ENCODE data around the gene NEAT1. TPM values are rescaled to one million over a fixed set of nuclear protein-coding genes. Genes with fewer than 3 reads are reported as not detected.
"Not testable (repeated sequence)": the region's sequence is repeated elsewhere in the genome, so short reads cannot be mapped to it uniquely, and the experiment has no call there.

The NEAT1 gene
- total RNA-seq, 4 donors from 2014 or later = 30.6 to 705 (median 357) TPM

GRCh38 chr11:65448074-65448417 lies 25.4 kb downstream of the NEAT1 start:
- Histone ChIP-seq H3K27me3 (no peaks in the 10 kb centered on the region), H3K4me3 (no peak overlapping the region), H3K36me3 (peaks cover 0 to 45% (median 7%) of the 10 kb centered on the region in 3 donors), H3K27ac (peak overlapping the region; percentile 53 to 100 (median 70)), H3K9me3 (no peaks in the 10 kb centered on the region), H3K4me1 (peaks cover 0 to 45% (median 17%) of the 10 kb centered on the region in 3 donors)
- 93% methylated on average over 2 of the region's 2 CpGs; no CpG with 5 or more reads in 1 of the 2 donors for WGBS, 2 donors
- no peak for TF ChIP-seq POLR2A (IDR thresholded peaks at IDR 0.05)
- TF ChIP-seq CTCF (IDR thresholded peaks at IDR 0.05) = no peak
- no peak for DNase-seq
- intact Hi-C loops (cut with DNase I) = no loop called here

GRCh38 chr11:65448418-65449105 lies 26.0 kb downstream of the NEAT1 start:
- intact Hi-C loops (cut with DNase I) = no loop called here
- Histone ChIP-seq H3K4me3 (no peak overlapping the region), H3K36me3 (peaks cover 0 to 39% (median 4%) of the 10 kb centered on the region in 3 donors), H3K27me3 (no peaks in the 10 kb centered on the region), H3K9me3 (no peaks in the 10 kb centered on the region), H3K27ac (peak overlapping the region; percentile 53 to 100 (median 70)), H3K4me1 (peaks cover 0 to 45% (median 14%) of the 10 kb centered on the region in 3 donors)
- no peak for DNase-seq
- WGBS, 2 donors = 54 to 88% methylated on average over 2 to 3 of the region's 3 CpGs
- TF ChIP-seq POLR2A (IDR thresholded peaks at IDR 0.05) = peak in 2 of 4 donors; percentile 15 to 23
- no peak for TF ChIP-seq CTCF (IDR thresholded peaks at IDR 0.05)

- H3K4me3 ChIP-seq; DNase-seq; H3K27me3 ChIP-seq; H3K27ac ChIP-seq; H3K9me3 ChIP-seq; intact Hi-C loops (cut with DNase I): not testable (repeated sequence)
- H3K36me3 ChIP-seq = peaks cover 0 to 12% (median 0%) of the 10 kb centered on the region in 3 donors
- peaks cover 7 to 44% (median 22%) of the 10 kb centered on the region in 3 donors for H3K4me1 ChIP-seq
- no CpG with 5 or more reads among the region's 30 CpGs for WGBS, 2 donors
Measured at GRCh38 chr11:65451301-65451700, 28.7 kb downstream of the NEAT1 start.

- H3K9me3 ChIP-seq; H3K4me3 ChIP-seq; H3K27me3 ChIP-seq; DNase-seq; H3K36me3 ChIP-seq; intact Hi-C loops (cut with DNase I): not testable (repeated sequence)
- Histone ChIP-seq H3K4me1 (peaks cover 7 to 39% (median 22%) of the 10 kb centered on the region in 3 donors), H3K27ac (peak overlapping the region; percentile 85 to 92 (median 90))
- 70 to 73% methylated on average over 1 of the region's 3 CpGs for WGBS, 2 donors
Measured at GRCh38 chr11:65452259-65452658, 29.7 kb downstream of the NEAT1 start.

GRCh38 chr11:65452806-65453490 lies 30.4 kb downstream of the NEAT1 start:
- no peak for TF ChIP-seq CTCF (IDR thresholded peaks at IDR 0.05)
- TF ChIP-seq POLR2A (IDR thresholded peaks at IDR 0.05) = no peak
- Histone ChIP-seq H3K36me3 (no peaks in the 10 kb centered on the region), H3K27ac (peak overlapping the region; percentile 85 to 92 (median 90)), H3K27me3 (no peaks in the 10 kb centered on the region), H3K4me1 (peaks cover 7 to 39% (median 22%) of the 10 kb centered on the region in 3 donors), H3K4me3 (no peak overlapping the region), H3K9me3 (no peaks in the 10 kb centered on the region)
- DNase-seq = no peak
- 19 to 39% methylated on average over 8 of the region's 8 CpGs for WGBS, 2 donors
- intact Hi-C loops (cut with DNase I) = no loop called here

- H3K4me3 ChIP-seq = peak overlapping the region; percentile 40 to 71 (median 52)
Measured at GRCh38 chr11:65454311-65454695, 31.7 kb downstream of the NEAT1 start.

More at GRCh38 chr11:65454311-65454695, 31.7 kb downstream of the NEAT1 start:
- TF ChIP-seq POLR2A (IDR thresholded peaks at IDR 0.05) = no peak
- intact Hi-C loops (cut with DNase I) = no loop called here
- Histone ChIP-seq H3K27ac (peak overlapping the region; percentile 85 to 93 (median 92)), H3K27me3 (no peaks in the 10 kb centered on the region), H3K36me3 (no peaks in the 10 kb centered on the region), H3K9me3 (no peaks in the 10 kb centered on the region), H3K4me1 (peaks cover 7 to 39% (median 22%) of the 10 kb centered on the region in 3 donors)
- no peak for DNase-seq
- WGBS, 2 donors = 30 to 41% methylated on average over 7 to 10 of the region's 10 CpGs

Data from esophagus squamous epithelium (tissue), 5 donors.